GM19099 (cell line): Measurements from ENCODE around the gene PRR20G.

Experiments used
- POLR2A ChIP-seq: IDR thresholded peaks from 3 replicates; pipeline ENCODE4 v1.6.1; 2011; ENCODE audit warnings: low read depth; ENCODE audit not compliant: insufficient read length; ENCODE audit errors: extremely low read depth

PRR20G gene

GRCh38 chr3:127259882-127260281 lies 28.0 kb downstream of the PRR20G start:
- no peak for TF ChIP-seq POLR2A

DNA sequence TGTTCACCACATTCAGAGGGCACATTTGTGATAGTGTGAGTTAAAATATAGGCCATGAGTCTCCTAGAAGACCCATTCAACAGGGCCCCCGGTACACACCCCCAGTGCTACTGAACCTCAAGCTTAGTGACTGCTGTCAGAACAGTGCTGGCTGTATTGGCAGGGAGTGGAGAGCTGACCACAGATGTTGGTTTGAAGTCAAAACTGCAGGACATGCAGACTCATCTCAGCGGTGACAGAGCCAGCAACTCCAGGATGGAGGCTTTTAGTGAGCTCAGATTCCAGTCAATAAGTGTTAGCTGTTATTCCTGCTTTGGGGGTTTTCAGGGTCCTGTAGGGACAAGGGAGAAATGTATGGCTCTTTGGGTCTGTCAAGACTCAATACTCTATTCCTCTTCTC lies 29.1 kb downstream of the PRR20G start:
- TF ChIP-seq POLR2A: no peak

DNA sequence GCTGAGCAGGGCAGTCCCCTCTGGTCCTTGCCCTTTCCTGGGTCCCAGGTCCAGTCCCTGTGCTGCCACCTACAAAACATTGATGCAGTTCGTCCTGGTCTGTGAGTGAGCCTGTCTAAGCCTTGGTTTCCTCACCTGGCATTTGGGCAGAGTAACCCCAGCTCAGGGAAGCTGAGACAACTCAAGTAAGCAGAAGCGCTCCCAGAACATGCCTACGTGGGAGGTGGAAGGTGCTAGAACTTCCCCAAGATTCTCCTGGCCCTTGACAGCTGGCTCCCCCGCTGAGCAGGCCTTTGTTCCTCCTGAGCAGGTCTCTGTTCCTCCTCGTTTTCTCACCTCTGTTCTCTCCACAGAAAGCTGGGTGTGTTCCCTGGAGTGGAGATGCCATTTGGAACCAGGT lies 30.5 kb downstream of the PRR20G start:
- no peak for TF ChIP-seq POLR2A

GRCh38 chr3:127256733-127257271 lies 31.0 kb downstream of the PRR20G start:
- TF ChIP-seq POLR2A: no peak

GRCh38 chr3:127256138-127256537 lies 31.7 kb downstream of the PRR20G start:
- no peak for TF ChIP-seq POLR2A

GRCh38 chr3:127255516-127255915 lies 32.3 kb downstream of the PRR20G start:
- TF ChIP-seq POLR2A: no peak

DNA sequence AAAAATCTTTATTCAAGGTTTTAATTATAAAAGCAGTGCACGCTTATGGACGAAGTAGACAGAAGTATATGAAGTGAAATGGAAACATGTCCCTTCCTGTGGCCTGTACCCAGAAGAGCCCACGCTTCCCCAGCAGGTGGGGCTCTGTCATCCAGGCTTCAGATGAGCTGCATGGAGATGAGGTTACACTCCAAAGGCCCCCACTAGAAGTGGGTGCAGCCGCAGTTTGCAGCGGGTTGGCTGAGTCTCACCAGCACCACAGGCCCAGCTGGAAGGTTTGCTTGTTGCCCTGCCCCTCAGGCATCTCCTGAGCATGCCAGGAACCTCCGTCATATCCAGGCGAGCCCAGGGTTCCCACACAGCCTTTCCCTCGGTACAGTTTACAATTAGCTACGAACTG lies 33.1 kb downstream of the PRR20G start:
- TF ChIP-seq POLR2A: no peak

- no peak for TF ChIP-seq POLR2A
Observed at GRCh38 chr3:127254033-127254644, 33.7 kb downstream of the PRR20G start.

DNA sequence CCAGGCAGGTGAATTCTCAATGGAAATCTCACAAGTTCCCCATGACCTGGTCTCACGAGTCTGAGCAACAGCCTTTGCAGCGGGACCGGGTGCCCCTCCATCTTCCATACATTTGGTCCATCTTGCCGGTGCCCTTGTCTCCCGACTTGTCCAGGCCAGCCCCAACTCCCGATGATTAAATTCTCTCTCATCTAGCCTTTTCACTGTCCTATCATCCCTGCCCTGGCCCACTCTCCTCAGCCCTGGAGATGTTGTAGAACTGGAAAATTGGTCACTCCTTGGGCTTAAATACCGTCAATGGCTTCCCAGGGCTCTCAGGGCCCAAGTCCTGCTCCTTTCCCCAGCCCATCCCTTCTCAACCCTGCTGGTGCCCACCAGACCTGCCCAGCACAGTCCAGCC lies 34.4 kb downstream of the PRR20G start:
- TF ChIP-seq POLR2A: no peak

- no peak for TF ChIP-seq POLR2A
Observed at GRCh38 chr3:127252446-127252845, 35.4 kb downstream of the PRR20G start.

DNA sequence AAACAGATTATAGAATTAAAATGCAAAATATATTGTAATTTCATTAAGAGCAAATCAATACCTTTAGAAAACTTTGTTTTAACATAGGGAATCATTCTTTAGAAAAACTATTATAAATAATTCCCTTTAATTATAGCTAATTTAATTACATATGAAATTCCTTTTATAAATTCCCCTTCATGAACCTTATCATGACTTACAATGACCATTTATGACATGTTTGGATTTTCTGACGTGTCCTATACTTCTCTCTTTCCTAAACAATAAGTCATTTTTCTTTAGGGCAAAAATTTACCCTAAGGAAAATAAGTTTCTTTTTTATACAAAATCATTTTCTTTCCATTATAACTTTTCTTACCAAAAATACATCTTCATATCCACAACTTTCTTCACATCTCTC lies 37.8 kb downstream of the PRR20G start:
- TF ChIP-seq POLR2A: no peak

GRCh38 chr3:127247292-127247691 lies 40.6 kb downstream of the PRR20G start:
- no peak for TF ChIP-seq POLR2A

- TF ChIP-seq POLR2A: no peak
Observed at GRCh38 chr3:127238602-127239001, 49.2 kb downstream of the PRR20G start.

DNA sequence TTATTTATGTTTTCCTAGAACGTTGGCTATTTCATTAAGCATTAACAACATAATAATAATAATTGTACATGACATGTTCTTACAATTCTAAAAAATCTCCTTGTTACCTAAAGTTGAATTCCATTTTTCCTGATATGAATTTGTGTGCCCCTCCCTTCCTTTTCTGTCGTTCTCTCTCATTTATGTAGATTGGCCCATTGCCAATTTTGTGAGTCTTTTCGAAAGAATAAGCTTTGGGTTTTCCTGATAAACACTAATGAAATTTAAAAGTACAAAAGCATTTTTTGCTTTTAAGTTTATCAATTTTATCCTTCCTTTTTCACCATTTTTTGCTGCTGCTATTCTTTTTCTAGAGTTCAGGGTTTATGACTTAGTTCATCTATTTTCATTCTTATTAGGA lies 50.0 kb downstream of the PRR20G start:
- no peak for TF ChIP-seq POLR2A

- TF ChIP-seq POLR2A: no peak
Observed at GRCh38 chr3:127235706-127236105, 52.1 kb downstream of the PRR20G start.

DNA sequence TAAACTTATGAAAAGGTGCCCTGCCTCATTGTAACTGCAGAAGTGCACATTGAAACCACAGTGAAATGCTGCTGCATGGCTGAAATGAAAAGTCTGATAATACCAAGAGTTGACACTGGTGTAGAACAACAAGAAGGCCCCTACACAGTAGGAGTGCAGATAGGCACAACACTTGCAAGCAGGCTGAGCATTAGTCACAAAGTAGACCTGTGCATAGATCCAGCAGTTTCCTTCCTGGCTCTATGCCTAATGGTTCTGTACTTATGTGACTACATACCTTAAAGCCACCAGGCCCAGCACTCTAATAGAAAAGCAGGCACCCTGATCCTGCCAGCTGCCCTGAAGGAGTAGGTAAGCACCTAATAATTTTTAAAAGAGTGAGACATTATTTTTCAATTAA lies 53.1 kb downstream of the PRR20G start:
- TF ChIP-seq POLR2A: no peak
